Neural progenitor cell (in vitro differentiated cells): ENCODE results near the gene LEMD3. TPM values are rescaled to one million over a fixed set of nuclear protein-coding genes. Genes with fewer than 3 reads are reported as not detected.

Experiments used
- DNase-seq: peaks from one replicate; pipeline ENCODE4 v3.0.0-alpha.2; 2016; ENCODE audit warnings: low spot score
- H2AFZ ChIP-seq: fragments of 200-600 bp; sonication (generic); replicated peaks from 2 replicates; pipeline ENCODE4 v1.6.1; 2016; ENCODE audit warnings: antibody characterized with exemption
- H3F3A ChIP-seq: fragments of 200-600 bp; sonication (generic); 2 replicates; pipeline ENCODE4 v1.6.1; 2016; ENCODE audit warnings: antibody characterized with exemption, low read depth
- H3K27ac ChIP-seq: fragments of 200-600 bp; sonication (generic); 2 replicates; pipeline ENCODE4 v1.5.1; 2016; ENCODE audit warnings: mild to moderate bottlenecking
- H3K27me3 ChIP-seq: fragments of 200-600 bp; sonication (generic); 2 replicates; pipeline ENCODE4 v1.6.1; 2016; ENCODE audit warnings: mild to moderate bottlenecking, moderate library complexity
- H3K36me3 ChIP-seq: fragments of 200-600 bp; sonication (generic); 2 replicates; pipeline ENCODE4 v1.5.1; 2016
- H3K4me1 ChIP-seq: fragments of 200-600 bp; sonication (generic); 2 replicates; pipeline ENCODE4 v1.6.1; 2016; ENCODE audit warnings: mixed run types
- H3K4me2 ChIP-seq: fragments of 200-600 bp; sonication (generic); 2 replicates; pipeline ENCODE4 v1.6.1; 2016
- H3K4me3 ChIP-seq: fragments of 200-600 bp; sonication (generic); 2 replicates; pipeline ENCODE4 v1.5.1; 2016
- H3K79me2 ChIP-seq: fragments of 200-600 bp; sonication (generic); 2 replicates; pipeline ENCODE4 v1.6.1; 2016; ENCODE audit warnings: low read depth
- H3K9ac ChIP-seq: fragments of 200-600 bp; sonication (generic); 2 replicates; pipeline ENCODE4 v1.6.1; 2016
- H3K9me3 ChIP-seq: fragments of 200-600 bp; sonication (generic); 2 replicates; pipeline ENCODE4 v1.5.1; 2016; ENCODE audit warnings: low read depth
- H4K20me1 ChIP-seq: fragments of 200-600 bp; sonication (generic); 2 replicates; pipeline ENCODE4 v1.6.1; 2016; ENCODE audit warnings: low read depth
- H3K27ac Mint-ChIP-seq: 3 replicates; pipeline ENCODE4 v1.8.0; 2021; ENCODE audit warnings: mixed read lengths
- H3K27me3 Mint-ChIP-seq: 2 replicates; pipeline ENCODE4 v1.8.0; 2022; ENCODE audit warnings: low read depth, mild to moderate bottlenecking, inconsistent platforms, moderate library complexity, mixed read lengths; ENCODE audit not compliant: insufficient read depth
- H3K36me3 Mint-ChIP-seq: 3 replicates; pipeline ENCODE4 v1.8.0; 2021; ENCODE audit warnings: mixed read lengths
- H3K4me1 Mint-ChIP-seq: 3 replicates; pipeline ENCODE4 v1.8.0; 2021; ENCODE audit warnings: mixed read lengths
- H3K4me3 Mint-ChIP-seq: 3 replicates; pipeline ENCODE4 v1.8.0; 2021; ENCODE audit warnings: mild to moderate bottlenecking, moderate library complexity, mixed read lengths
- H3K9me3 Mint-ChIP-seq: 3 replicates; pipeline ENCODE4 v1.8.0; 2020; ENCODE audit warnings: mixed read lengths
- CTCF ChIP-seq: fragments of 200-600 bp; sonication (generic); IDR thresholded peaks from 2 replicates; pipeline ENCODE4 v1.5.1; 2017; ENCODE audit warnings: antibody characterized with exemption, mild to moderate bottlenecking
- EZH2 ChIP-seq: fragments of 200-600 bp; sonication (generic); IDR thresholded peaks from 2 replicates; pipeline ENCODE4 v1.6.1; 2017; ENCODE audit warnings: antibody characterized with exemption, mild to moderate bottlenecking, moderate library complexity
- EZH2phosphoT487 ChIP-seq: fragments of 200-600 bp; sonication (generic); IDR thresholded peaks from 2 replicates; pipeline ENCODE4 v1.6.1; 2017; ENCODE audit warnings: antibody characterized with exemption
- total RNA-seq: library from RNA; depleted of rRNA; stranded (reverse); fragments of >200 nt; gene quantifications from 2 replicates; pipeline ENCODE4 v1.2.3, GENCODE V29; 2015; ENCODE audit warnings: low replicate concordance

LEMD3 gene
- total RNA-seq, 1 donor from 2014 or later, result 11.5 TPM

- DNase-seq, result no peak
- Histone ChIP-seq H3K79me2 (no peaks in the 10 kb centered on the region), H2AFZ (no peak overlapping the region), H3K9ac (no peak overlapping the region), H3K9me3 (no peaks in the 10 kb centered on the region), H3K4me2 (no peak overlapping the region), H3K27ac (no peak overlapping the region), H3K4me3 (no peak overlapping the region), H3K27me3 (no peaks in the 10 kb centered on the region), H3K36me3 (no peaks in the 10 kb centered on the region), H3F3A (no peaks in the 10 kb centered on the region), H4K20me1 (no peaks in the 10 kb centered on the region), H3K4me1 (no peaks in the 10 kb centered on the region)
- no peak overlapping the region for H3K27ac Mint-ChIP-seq
- no peak overlapping the region for H3K4me3 Mint-ChIP-seq
- no peaks in the 10 kb centered on the region for H3K4me1 Mint-ChIP-seq
- TF ChIP-seq CTCF (no peak), EZH2 (no peak), EZH2phosphoT487 (no peak)
- H3K27me3 Mint-ChIP-seq, result no peaks in the 10 kb centered on the region
- no peaks in the 10 kb centered on the region for H3K9me3 Mint-ChIP-seq
- no peaks in the 10 kb centered on the region for H3K36me3 Mint-ChIP-seq
These were observed 97.0 kb downstream of the LEMD3 start for GRCh38 chr12:65266408-65266807.

GRCh38 chr12:65269603-65270002 is 100.2 kb downstream of the LEMD3 start:
- no peak overlapping the region for H2AFZ ChIP-seq
- H3K4me3 ChIP-seq, result no peak overlapping the region
- H4K20me1 ChIP-seq, result no peaks in the 10 kb centered on the region
- no peak overlapping the region for H3K4me2 ChIP-seq
- no peaks in the 10 kb centered on the region for H3K79me2 ChIP-seq
- no peaks in the 10 kb centered on the region for H3K4me1 Mint-ChIP-seq
- TF ChIP-seq EZH2, result no peak
- no peak for TF ChIP-seq CTCF
- TF ChIP-seq EZH2phosphoT487, result no peak
- H3K36me3 ChIP-seq, result no peaks in the 10 kb centered on the region
- H3K27ac Mint-ChIP-seq, result no peak overlapping the region
- H3K27me3 Mint-ChIP-seq, result no peaks in the 10 kb centered on the region
- H3K36me3 Mint-ChIP-seq, result no peaks in the 10 kb centered on the region
- H3K4me3 Mint-ChIP-seq, result no peak overlapping the region
- no peaks in the 10 kb centered on the region for H3K9me3 Mint-ChIP-seq
- no peak overlapping the region for H3K27ac ChIP-seq
- H3K9me3 ChIP-seq, result no peaks in the 10 kb centered on the region
- H3K9ac ChIP-seq, result no peak overlapping the region
- H3K4me1 ChIP-seq, result no peaks in the 10 kb centered on the region
- H3K27me3 ChIP-seq, result no peaks in the 10 kb centered on the region
- no peak for DNase-seq
- H3F3A ChIP-seq, result no peaks in the 10 kb centered on the region

GRCh38 chr12:65274602-65275272 is 105.4 kb downstream of the LEMD3 start:
- Histone ChIP-seq H3K27me3 (peaks cover 18% of the 10 kb centered on the region), H3K4me2 (no peak overlapping the region), H3K9me3 (no peaks in the 10 kb centered on the region), H3K36me3 (no peaks in the 10 kb centered on the region), H3F3A (peaks cover 18% of the 10 kb centered on the region), H3K4me1 (no peaks in the 10 kb centered on the region), H3K79me2 (no peaks in the 10 kb centered on the region), H3K27ac (no peak overlapping the region), H2AFZ (no peak overlapping the region), H3K4me3 (no peak overlapping the region), H4K20me1 (no peaks in the 10 kb centered on the region), H3K9ac (no peak overlapping the region)
- no peak overlapping the region for H3K4me3 Mint-ChIP-seq
- peaks cover 10% of the 10 kb centered on the region for H3K4me1 Mint-ChIP-seq
- DNase-seq, result no peak
- no peaks in the 10 kb centered on the region for H3K36me3 Mint-ChIP-seq
- H3K27me3 Mint-ChIP-seq, result peaks cover 8% of the 10 kb centered on the region
- no peaks in the 10 kb centered on the region for H3K9me3 Mint-ChIP-seq
- TF ChIP-seq EZH2 (no peak), EZH2phosphoT487 (no peak), CTCF (no peak)
- no peak overlapping the region for H3K27ac Mint-ChIP-seq
